HepG2 (cell line): ENCODE results near the gene PHF5A. TPM values are rescaled to one million over a fixed set of nuclear protein-coding genes. Genes with fewer than 3 reads are reported as not detected.

Experiments
- ATAD3A ChIP-seq: sonication (generic); formaldehyde crosslinking; IDR thresholded peaks from 2 replicates; pipeline ENCODE4 v1.4.0; 2020; ENCODE audit warnings: missing genetic modification reagents
- BORCS8-MEF2B ChIP-seq: sonication (generic); formaldehyde crosslinking; IDR thresholded peaks from 2 replicates; pipeline ENCODE4 v1.8.0; 2022; ENCODE audit warnings: mild to moderate bottlenecking, missing genetic modification reagents
- DMTF1 ChIP-seq: sonication (generic); formaldehyde crosslinking; IDR thresholded peaks from 2 replicates; pipeline ENCODE4 v1.4.0; 2020; ENCODE audit warnings: mild to moderate bottlenecking, missing genetic modification reagents
- MXD1 ChIP-seq: sonication (generic); formaldehyde crosslinking; IDR thresholded peaks from 2 replicates; pipeline ENCODE4 v1.4.0; 2020; ENCODE audit warnings: mild to moderate bottlenecking, missing genetic modification reagents
- SP5 ChIP-seq: IDR thresholded peaks from 2 replicates; pipeline ENCODE4 v1.6.1; 2016; ENCODE audit warnings: low read depth, borderline replicate concordance
- ZFAT ChIP-seq: sonication (generic); formaldehyde crosslinking; conservative IDR thresholded peaks from 2 replicates; pipeline ENCODE4 v1.8.1; 2023; ENCODE audit warnings: missing genetic modification reagents, inconsistent platforms
- ZNF546 ChIP-seq: sonication (generic); formaldehyde crosslinking; conservative IDR thresholded peaks from 2 replicates; pipeline ENCODE4 v1.8.1; 2023; ENCODE audit warnings: mild to moderate bottlenecking, missing genetic modification reagents
- ZXDC ChIP-seq: sonication (generic); formaldehyde crosslinking; IDR thresholded peaks from 2 replicates; pipeline ENCODE4 v1.5.0; 2020; ENCODE audit warnings: mild to moderate bottlenecking, missing genetic modification reagents
- polyA plus RNA-seq, 8 experiments: library from polyadenylated mRNA; depleted of rRNA in 3 of 8; stranded (reverse) in 7 of 8; unstranded in 1 of 8; fragments of >200 nt; fragmentation: Illumina TruSeq in 4 of 8; extraction: Trizol in 4 of 8; gene quantifications; 2 replicates each; pipeline versions ENCODE4 v1.2.1 to v1.2.3, GENCODE V29; 2011 to 2016; ENCODE audit warnings: low read depth in 4 of 8, missing spikeins in 1 of 8, mixed read lengths in 1 of 8; ENCODE audit not compliant: insufficient read depth in 1 of 8
- total RNA-seq, 5 experiments: library from RNA; depleted of rRNA; stranded (reverse); fragments of >200 nt; fragmentation: Illumina TruSeq; extraction: Trizol; gene quantifications; 2 replicates each; pipeline ENCODE4 v1.2.3, GENCODE V29; 2016; ENCODE audit warnings: low read depth in 1 of 5
- TF ChIP-seq, protein P1 (sequence below): sonication (generic); formaldehyde crosslinking; IDR thresholded peaks from 2 replicates; pipeline ENCODE4 v1.8.0; 2022; ENCODE audit warnings: missing genetic modification reagents, mild to moderate bottlenecking, inconsistent platforms, borderline replicate concordance
- TF ChIP-seq, protein P2 (sequence below): sonication (generic); formaldehyde crosslinking; IDR thresholded peaks from 2 replicates; pipeline ENCODE4 v1.8.1; 2023; ENCODE audit warnings: mild to moderate bottlenecking, inconsistent platforms, moderate library complexity, missing genetic modification reagents, borderline replicate concordance

The PHF5A gene
- total and polyA plus RNA-seq, 2 of the 13 experiments (the other 11 are each of a cell fraction or from before 2014, with no cell fraction given), result 56.6 to 105 TPM

DNA sequence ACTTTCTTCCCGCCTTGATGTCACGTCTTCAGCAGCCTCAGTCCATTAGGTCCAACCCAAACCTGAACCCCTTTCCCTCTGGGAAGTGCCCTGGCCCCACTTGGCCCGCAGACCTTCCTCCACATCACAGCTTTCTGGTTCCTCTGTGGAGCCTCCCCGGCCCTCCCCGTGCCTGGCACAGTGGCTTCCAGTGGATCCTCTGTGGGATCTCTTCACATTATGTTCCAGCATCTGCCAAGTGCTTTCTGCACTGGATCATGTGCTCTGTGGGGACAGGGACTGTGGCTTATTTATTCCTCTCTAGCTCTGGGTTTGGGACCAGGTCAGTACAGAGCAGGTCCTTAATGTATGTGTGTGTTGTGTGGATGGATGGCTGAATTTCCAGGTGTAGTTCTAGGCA is 44.9 kb upstream of the PHF5A start (continued):
- TF ChIP-seq, protein P1, sequence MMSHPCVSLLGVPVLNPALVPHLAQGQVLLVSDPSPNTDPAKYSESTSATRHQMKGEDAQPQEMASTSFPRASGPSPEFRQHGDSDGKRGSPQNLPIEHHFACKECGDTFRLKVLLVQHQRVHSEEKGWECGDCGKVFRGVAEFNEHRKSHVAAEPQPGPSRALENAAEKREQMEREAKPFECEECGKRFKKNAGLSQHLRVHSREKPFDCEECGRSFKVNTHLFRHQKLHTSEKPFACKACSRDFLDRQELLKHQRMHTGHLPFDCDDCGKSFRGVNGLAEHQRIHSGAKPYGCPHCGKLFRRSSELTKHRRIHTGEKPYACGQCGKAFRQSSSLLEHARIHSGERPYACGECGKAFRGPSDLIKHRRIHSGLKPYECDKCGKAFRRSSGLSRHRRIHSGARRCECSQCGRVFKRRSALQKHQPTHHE, result no peak
- no peak for TF ChIP-seq ZXDC (CRISPR knock-in tag)
- TF ChIP-seq ZFAT, result no peak
- TF ChIP-seq, protein P2, sequence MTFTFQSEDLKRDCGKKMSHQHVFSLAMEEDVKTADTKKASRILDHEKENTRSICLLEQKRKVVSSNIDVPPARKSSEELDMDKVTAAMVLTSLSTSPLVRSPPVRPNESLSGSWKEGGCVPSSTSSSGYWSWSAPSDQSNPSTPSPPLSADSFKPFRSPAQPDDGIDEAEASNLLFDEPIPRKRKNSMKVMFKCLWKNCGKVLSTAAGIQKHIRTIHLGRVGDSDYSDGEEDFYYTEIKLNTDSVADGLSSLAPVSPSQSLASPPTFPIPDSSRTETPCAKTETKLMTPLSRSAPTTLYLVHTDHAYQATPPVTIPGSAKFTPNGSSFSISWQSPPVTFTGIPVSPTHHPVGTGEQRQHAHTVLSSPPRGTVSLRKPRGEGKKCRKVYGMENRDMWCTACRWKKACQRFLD (CRISPR knock-in tag), result no peak
- TF ChIP-seq ZNF546 (CRISPR knock-in tag), result no peak
- no peak for TF ChIP-seq SP5
- no peak for TF ChIP-seq DMTF1 (CRISPR knock-in tag)
- no peak for TF ChIP-seq ATAD3A (CRISPR knock-in tag)
- no peak for TF ChIP-seq BORCS8-MEF2B (CRISPR knock-in tag)
- TF ChIP-seq MXD1 (CRISPR knock-in tag), result no peak
